ENCODE data around the gene NFAT5. TPM values are rescaled to one million over a fixed set of nuclear protein-coding genes. Genes with fewer than 3 reads are reported as not detected.
"Not testable (repeated sequence)": the region's sequence is repeated elsewhere in the genome, so short reads cannot be mapped to it uniquely, and the experiment has no call there.

The NFAT5 gene
- total RNA-seq, 1 experiment from 2014 or later, result 7.0 TPM

GRCh38 chr16:69711115-69711740 lies 145.5 kb downstream of the NFAT5 start:
- peaks cover 8% of the 10 kb centered on the region for H3K36me3 ChIP-seq (replicated peaks; ENCODE audit: control insufficient read depth, insufficient read depth, low read length)
- no peaks in the 10 kb centered on the region for H3K27me3 ChIP-seq (ENCODE audit: control insufficient read depth, insufficient read depth, low read length)
- DNase-seq, result no peak
- H3K4me3 ChIP-seq (ENCODE audit: insufficient read depth, low read depth, low read length), result no peak overlapping the region

DNA sequence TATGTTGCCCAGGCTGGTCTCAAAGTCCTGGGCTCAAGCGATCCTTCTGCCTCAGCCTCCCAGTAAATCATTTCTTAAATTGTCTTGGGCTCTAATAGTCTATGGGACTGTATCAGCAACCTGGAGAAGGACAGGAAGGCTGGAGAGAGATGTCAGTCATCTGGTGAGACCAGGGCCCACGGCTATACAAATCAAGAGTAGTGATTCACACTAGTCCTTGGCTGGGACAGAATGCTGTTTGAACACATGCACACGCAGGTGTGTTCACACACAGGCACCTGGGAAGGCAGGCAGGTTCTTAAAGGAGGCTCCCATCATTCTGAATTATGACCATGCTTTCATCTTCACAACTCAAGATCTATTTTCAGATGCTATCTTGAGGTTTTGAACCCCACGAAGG lies 146.5 kb downstream of the NFAT5 start:
- no peak for DNase-seq
- Histone ChIP-seq H3K36me3 (replicated peaks; ENCODE audit: control insufficient read depth, insufficient read depth, low read length) (peaks cover 8% of the 10 kb centered on the region), H3K4me3 (ENCODE audit: insufficient read depth, low read depth, low read length) (no peak overlapping the region), H3K27me3 (ENCODE audit: control insufficient read depth, insufficient read depth, low read length) (no peaks in the 10 kb centered on the region)

DNA sequence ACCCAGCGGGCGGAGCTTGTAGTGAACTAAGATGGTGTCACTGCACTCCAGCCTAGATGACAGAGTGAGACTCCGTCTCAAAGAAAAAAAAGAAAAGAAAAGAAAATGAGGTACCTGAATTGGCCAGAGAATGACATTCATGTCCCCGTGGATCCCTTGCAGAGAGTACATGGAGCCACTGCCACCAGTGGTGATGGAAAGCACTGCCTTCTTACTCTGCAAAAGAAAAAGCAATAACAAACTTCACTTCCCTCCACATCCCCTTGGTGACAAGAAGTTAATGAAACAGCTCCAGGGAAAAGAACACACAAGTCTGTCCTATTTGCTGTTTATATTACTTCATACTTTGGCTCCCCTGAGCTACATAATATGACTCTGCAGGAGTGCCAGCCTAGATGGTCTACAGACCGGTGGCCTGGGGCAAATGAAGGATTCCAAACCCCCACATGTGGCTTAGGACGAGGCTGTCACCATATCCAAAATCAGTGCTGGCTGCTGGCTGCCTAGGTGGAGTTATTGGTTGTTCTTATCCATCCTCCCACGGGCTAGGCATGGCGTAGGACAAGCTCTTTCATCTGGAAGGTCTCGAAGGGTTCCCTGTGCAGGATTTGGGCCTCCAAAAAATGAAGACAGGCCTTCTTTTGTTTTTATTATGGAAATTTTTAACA lies 147.3 kb downstream of the NFAT5 start:
- Histone ChIP-seq H3K36me3 (replicated peaks; ENCODE audit: control insufficient read depth, insufficient read depth, low read length) (peaks cover 10% of the 10 kb centered on the region), H3K4me3 (ENCODE audit: insufficient read depth, low read depth, low read length) (no peak overlapping the region), H3K27me3 (ENCODE audit: control insufficient read depth, insufficient read depth, low read length) (no peaks in the 10 kb centered on the region)
- no peak for DNase-seq

DNA sequence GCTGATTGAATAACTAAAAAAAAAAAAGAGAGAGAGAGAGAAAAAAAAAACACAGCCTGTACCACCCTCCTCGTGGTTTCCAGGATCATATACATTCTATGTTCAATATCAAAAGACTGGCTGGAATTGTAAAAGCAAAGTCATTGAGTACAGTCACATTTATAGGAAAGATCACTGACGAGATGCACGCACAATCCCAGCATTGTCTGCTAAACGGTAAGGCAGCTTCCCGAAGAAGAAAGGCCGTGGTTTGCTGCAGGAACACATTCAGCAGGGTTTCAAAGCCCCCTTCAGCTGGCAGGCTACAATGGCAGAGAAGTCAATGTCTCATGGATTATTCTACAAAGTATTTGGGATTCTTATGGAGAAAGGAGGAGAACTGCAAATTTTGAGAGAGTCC lies 151.3 kb downstream of the NFAT5 start:
- no peaks in the 10 kb centered on the region for H3K27me3 ChIP-seq (ENCODE audit: control insufficient read depth, insufficient read depth, low read length)
- H3K36me3 ChIP-seq (replicated peaks; ENCODE audit: control insufficient read depth, insufficient read depth, low read length), result peaks cover 8% of the 10 kb centered on the region
- H3K4me3 ChIP-seq (ENCODE audit: insufficient read depth, low read depth, low read length), result no peak overlapping the region
- no peak for DNase-seq

GRCh38 chr16:69718111-69718764 lies 152.5 kb downstream of the NFAT5 start:
- Histone ChIP-seq H3K36me3 (replicated peaks; ENCODE audit: control insufficient read depth, insufficient read depth, low read length) (peaks cover 3% of the 10 kb centered on the region), H3K4me3 (ENCODE audit: insufficient read depth, low read depth, low read length) (no peak overlapping the region), H3K27me3 (ENCODE audit: control insufficient read depth, insufficient read depth, low read length) (no peaks in the 10 kb centered on the region)
- DNase-seq, result no peak

DNA sequence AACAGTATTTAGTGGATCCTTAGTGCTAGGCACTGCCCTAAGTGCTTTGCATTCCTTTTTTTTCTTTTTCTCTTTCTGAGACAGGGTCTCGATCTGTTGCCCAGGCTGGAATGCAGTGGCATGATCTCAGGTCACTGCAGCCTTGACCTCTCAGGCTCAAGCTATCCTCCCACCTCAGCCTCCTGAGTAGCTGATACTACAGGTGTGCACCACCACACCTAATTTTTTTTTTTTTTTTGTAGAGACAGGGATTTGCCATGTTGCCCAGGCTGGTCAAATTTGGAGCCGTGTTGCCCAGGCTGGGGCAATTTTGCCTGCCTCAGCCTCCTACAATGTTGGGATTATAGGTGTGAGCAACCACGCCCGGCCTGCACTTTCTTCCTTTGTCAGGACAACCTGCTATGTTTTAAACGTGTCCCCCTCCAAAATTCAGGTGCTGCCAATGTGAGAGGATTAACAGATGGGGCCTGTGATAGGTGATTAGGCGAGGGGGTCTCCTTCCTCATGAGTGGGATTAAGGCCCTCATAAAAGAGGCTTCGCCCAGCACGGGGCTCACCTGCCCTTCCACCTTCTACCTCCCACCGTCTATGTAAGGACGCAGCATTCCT lies 155.2 kb downstream of the NFAT5 start:
- peaks cover 2% of the 10 kb centered on the region for H3K36me3 ChIP-seq (replicated peaks; ENCODE audit: control insufficient read depth, insufficient read depth, low read length)

DNA sequence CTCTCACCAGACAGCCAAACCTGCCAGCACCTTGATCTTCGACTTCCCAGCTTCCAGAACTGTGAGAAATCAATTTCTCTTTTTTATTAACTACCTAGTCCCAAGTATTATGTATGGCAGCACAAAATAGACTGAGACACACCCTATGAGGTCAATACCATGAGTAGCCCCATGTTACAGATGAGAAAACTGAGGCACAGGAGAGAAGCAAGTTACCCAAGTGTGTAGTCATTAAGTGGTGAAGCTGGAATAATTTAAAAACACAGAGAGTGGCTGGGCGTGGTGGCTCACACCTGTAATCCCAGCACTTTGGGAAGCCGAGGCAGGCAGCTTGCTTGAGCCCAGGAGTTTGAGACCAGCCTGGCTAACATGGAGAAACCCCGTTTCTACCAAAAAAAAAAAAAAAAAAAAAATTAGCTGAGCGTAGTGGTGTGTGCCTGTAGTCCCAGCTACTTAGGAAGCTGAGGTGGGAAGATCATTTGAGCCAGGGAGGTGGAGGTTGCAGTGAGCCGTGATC lies 155.7 kb downstream of the NFAT5 start:
- no peak for DNase-seq
- H3K36me3 ChIP-seq (replicated peaks; ENCODE audit: control insufficient read depth, insufficient read depth, low read length), result peaks cover 2% of the 10 kb centered on the region
- no peaks in the 10 kb centered on the region for H3K27me3 ChIP-seq (ENCODE audit: control insufficient read depth, insufficient read depth, low read length)
- no peak overlapping the region for H3K4me3 ChIP-seq (ENCODE audit: insufficient read depth, low read depth, low read length)

More for the DNA sequence above, 155.2 kb downstream of the NFAT5 start:
- no peak for DNase-seq
- Histone ChIP-seq H3K4me3 (ENCODE audit: insufficient read depth, low read depth, low read length) (no peak overlapping the region), H3K27me3 (ENCODE audit: control insufficient read depth, insufficient read depth, low read length) (no peaks in the 10 kb centered on the region)

DNA sequence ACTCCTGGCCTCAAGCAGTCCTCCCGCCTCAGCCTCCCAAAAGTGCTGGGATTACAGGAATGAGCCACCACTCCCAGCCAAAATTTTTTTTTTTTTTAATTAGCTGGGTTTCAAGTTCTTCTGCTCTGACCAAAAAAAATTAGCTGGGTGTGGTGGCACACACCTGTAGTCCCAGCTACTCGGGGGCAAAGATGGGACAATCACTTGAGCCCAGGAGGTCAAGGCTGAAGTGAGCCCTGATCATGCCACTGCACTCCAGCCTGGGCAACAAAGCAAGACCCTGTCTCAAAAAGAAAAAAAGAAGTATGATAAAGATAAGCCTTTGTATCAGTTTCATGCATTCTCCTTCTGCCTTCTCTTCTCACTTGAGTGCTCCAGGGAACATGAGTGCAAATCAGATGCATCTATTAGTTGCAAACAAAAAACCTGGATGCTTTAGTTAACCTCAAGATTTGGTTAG lies 158.7 kb downstream of the NFAT5 start:
- H3K4me3 ChIP-seq (ENCODE audit: insufficient read depth, low read depth, low read length), result no peak overlapping the region
- H3K36me3 ChIP-seq (replicated peaks; ENCODE audit: control insufficient read depth, insufficient read depth, low read length), result no peaks in the 10 kb centered on the region
- DNase-seq, result no peak
- H3K27me3 ChIP-seq (ENCODE audit: control insufficient read depth, insufficient read depth, low read length), result no peaks in the 10 kb centered on the region

- Histone ChIP-seq H3K27me3 (ENCODE audit: control insufficient read depth, insufficient read depth, low read length) (no peaks in the 10 kb centered on the region), H3K4me3 (ENCODE audit: insufficient read depth, low read depth, low read length) (peak overlapping the region; percentile 75; the same call in 1 of the 2 replicates), H3K36me3 (replicated peaks; ENCODE audit: control insufficient read depth, insufficient read depth, low read length) (no peaks in the 10 kb centered on the region)
- DNase-seq, result peak; percentile 30
Measured at GRCh38 chr16:69724981-69725479, 159.3 kb downstream of the NFAT5 start.

DNA sequence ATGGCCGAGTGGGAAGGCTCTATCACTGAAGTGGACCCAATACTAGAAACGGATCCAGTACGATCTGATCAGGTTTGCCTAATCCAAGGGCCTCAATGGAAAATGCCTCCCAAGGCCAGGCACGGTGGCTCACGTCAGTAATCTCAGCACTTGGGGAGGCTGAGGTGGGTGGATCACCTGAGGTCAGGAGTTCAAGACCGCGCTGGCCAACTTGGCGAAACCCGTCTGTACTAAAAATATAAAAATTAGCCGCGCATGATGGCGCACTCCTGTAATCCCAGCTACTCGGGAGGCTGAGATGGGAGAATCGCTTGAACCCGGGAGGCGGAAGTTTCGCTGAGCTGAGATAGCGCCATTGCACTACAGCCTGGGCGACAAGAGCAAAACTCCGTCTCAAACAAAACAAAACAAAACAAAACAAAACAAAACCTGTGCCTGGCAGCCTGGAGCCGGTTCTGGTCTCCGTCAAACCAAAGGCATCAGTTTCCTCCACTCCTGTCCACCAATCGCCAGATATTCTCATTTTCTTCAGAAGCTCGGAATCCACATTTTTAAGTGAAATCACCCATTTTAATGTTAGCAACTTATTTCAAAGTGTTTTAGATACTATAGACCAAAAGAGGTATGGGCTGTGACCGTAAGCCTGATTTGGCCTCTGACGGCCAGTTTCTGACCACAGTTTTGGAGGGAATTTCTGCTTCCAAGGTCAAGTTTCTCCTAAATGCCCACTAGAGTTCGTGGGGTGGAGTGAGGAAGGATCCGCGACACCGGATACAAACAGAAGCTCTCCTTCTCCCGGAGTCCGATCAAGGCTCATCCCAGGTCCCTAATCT lies 159.9 kb downstream of the NFAT5 start:
- peak overlapping the region; percentile 75 for H3K4me3 ChIP-seq (ENCODE audit: insufficient read depth, low read depth, low read length)
- H3K36me3 ChIP-seq (replicated peaks; ENCODE audit: control insufficient read depth, insufficient read depth, low read length), result no peaks in the 10 kb centered on the region
- DNase-seq, result no peak
- no peaks in the 10 kb centered on the region for H3K27me3 ChIP-seq (ENCODE audit: control insufficient read depth, insufficient read depth, low read length)

DNA sequence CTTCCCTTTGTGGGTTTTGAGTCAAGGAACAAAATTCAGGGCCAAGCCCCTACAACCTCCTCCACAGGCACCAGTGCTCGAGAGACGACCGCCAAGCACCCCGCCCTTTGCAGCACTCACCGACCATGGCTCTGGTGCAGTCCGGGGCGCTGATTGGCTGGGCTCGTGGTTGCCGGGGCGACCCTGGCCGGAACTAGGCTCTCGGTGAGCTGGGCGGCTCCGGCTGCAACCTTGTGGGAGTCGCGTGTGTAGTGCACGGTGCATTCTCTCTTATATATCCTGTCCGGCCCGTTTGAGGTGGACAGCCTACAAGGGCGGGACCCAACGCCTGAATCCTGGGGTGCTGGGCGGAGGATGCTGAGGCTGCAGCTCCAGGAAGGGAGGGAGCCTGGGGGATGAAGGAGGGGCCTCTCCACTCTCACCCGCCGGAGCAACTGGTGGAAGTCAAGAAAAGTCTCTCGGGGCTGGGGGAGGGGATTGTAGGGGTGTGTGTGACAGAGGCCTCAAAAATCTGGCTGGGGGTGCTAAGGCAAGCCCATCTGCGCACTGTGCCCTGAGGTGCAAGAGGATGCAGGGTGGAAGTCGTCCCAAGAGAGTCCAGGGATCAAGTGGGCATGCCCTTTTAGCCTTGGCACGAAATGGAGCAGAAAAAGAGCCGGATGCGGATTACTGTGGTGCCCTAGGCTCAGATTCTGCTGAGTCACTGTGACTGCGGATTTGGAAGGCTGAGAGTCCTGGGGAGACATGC lies 160.7 kb downstream of the NFAT5 start, which contains the start of gene NQO1:
Gene NQO1, minus strand, starts transcription at position 248 of the 748 bp plus-strand sequence. Its CDS starts 121 bp downstream, at position 127.
- peak within 1 kb of the TSS; percentile 75 for H3K4me3 ChIP-seq (ENCODE audit: insufficient read depth, low read depth, low read length)
- H3K27me3 ChIP-seq (ENCODE audit: control insufficient read depth, insufficient read depth, low read length), result no peaks in the 10 kb centered on the region
- DNase-seq, result peak; percentile 95
- H3K36me3 ChIP-seq (replicated peaks; ENCODE audit: control insufficient read depth, insufficient read depth, low read length), result no peaks in the 10 kb centered on the region

- no peak for DNase-seq
- Histone ChIP-seq H3K36me3 (replicated peaks; ENCODE audit: control insufficient read depth, insufficient read depth, low read length) (no peaks in the 10 kb centered on the region), H3K27me3 (ENCODE audit: control insufficient read depth, insufficient read depth, low read length) (no peaks in the 10 kb centered on the region), H3K4me3 (ENCODE audit: insufficient read depth, low read depth, low read length) (peak overlapping the region; percentile 75; the same call in 1 of the 2 replicates)
Measured at GRCh38 chr16:69727916-69728270, 162.1 kb downstream of the NFAT5 start.

DNA sequence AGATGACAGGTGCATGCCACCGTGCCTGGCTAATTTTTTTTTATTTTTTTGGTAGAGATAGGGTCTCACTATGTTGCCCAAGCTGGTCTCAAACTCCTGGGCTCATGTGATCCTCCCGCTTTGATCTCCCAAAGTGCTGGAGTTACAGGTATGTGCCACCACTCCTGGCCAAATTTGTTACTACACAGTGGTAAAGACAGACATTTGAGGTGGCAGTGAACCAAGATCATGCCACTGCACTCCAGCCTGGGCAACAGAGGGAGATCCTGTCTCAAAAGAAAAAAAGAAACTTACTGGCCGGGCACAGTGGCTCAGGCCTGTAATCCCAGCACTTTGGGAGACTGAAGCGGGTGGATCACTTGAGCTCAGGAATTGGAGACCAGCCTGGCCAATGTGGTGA lies 163.3 kb downstream of the NFAT5 start:
- not testable (repeated sequence) for H3K4me3 ChIP-seq (ENCODE audit: insufficient read depth, low read depth, low read length); H3K27me3 ChIP-seq (ENCODE audit: control insufficient read depth, insufficient read depth, low read length); H3K36me3 ChIP-seq (replicated peaks; ENCODE audit: control insufficient read depth, insufficient read depth, low read length); DNase-seq
